UCSD-AML1 (cell line): Measurements from ENCODE around the gene YKT6.
A peak's percentile ranks its signal among the peaks of the same experiment; 100 is the strongest.

Experiments
- DNase-seq: peaks from one replicate; lab custom pipeline; 2025; ENCODE audit not compliant: unreplicated experiment; lab: John Stamatoyannopoulos, UW

Gene YKT6

DNA sequence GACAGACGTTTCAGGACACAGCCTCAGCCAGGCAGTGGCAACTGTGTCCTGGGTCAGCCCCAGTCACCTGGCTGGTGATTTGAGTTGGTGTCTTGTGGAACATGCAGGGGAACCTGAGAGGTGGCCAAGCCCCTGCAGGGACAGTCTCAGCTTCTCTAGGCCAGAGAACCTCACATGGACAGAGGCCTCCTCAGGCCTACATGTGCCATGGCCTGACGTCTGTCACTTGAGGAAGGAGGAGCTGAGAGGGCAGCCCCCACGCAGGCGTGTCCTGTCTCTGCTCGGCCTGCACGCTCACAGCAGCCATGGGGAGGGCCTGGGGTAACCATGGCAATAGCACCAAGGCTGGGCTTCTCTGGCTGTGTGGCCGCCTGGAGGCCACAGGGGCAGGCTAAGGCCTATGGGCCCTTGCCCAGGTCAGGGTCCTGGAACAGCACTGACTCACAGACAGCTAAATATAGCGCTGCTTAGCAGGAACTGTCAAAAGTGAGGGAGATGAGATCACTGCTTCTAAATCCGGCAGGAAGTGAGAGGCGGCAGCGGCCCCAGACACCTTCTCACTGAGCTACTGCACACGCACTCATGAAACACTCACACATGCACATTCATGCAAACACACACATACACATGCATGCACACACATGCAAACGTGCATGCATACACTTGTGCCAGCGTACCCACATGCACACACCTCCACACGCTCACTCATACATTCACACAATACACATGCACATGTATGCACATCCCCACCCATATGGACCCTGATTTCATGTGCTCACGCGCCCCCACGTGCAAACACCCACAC, 57.0 kb downstream of the YKT6 start:
- DNase-seq: peak; percentile 72

DNA sequence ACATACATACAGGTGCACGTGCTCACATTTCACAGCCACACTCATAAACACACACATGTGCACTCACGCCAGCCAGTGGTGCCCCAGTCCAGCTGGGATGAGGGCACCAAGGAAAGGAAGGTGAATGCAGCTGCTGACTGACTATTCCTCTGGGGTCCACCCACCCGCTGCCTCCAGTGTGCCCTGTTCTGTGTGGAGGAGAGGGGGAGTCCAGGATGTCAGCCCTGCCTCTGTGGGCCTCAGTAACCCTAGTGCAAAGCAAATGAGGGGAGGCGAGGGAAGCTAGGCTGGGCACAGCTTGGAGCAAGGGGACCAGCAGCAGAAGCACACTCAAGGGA, 57.6 kb downstream of the YKT6 start:
- no peak for DNase-seq

DNA sequence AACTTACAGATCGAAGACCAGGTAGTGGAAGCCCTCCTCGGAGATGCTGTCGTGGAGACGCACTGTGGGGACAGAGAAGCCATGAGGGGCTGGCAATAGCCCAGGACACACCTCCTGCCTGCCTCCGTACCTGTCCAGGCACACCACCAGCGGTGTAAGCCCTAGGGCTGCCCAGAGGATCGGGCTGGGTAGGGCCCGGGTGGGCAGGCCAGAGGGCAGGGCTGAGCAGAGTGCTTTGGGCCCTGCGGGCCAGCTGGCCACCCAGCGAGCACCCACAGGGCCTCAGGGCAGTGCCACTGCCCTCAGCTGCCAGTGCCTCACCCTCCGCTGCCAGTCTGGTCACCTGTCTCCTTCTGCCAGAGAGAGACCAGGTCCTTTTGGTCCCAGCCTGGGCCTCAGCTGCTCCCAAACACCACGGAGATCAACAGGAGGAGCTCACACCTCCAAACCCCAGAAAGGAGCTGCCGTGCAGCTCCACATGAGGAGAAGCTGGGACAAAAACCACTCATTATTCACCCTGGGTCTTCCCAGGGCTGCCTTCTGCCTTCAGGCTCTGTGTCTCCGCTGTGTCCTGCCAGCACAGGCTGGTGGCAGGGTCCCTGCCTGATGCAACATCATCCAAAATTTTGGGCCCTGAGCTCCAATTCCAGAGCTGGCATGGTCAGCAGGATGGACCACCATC, 58.2 kb downstream of the YKT6 start:
- DNase-seq: no peak

DNA sequence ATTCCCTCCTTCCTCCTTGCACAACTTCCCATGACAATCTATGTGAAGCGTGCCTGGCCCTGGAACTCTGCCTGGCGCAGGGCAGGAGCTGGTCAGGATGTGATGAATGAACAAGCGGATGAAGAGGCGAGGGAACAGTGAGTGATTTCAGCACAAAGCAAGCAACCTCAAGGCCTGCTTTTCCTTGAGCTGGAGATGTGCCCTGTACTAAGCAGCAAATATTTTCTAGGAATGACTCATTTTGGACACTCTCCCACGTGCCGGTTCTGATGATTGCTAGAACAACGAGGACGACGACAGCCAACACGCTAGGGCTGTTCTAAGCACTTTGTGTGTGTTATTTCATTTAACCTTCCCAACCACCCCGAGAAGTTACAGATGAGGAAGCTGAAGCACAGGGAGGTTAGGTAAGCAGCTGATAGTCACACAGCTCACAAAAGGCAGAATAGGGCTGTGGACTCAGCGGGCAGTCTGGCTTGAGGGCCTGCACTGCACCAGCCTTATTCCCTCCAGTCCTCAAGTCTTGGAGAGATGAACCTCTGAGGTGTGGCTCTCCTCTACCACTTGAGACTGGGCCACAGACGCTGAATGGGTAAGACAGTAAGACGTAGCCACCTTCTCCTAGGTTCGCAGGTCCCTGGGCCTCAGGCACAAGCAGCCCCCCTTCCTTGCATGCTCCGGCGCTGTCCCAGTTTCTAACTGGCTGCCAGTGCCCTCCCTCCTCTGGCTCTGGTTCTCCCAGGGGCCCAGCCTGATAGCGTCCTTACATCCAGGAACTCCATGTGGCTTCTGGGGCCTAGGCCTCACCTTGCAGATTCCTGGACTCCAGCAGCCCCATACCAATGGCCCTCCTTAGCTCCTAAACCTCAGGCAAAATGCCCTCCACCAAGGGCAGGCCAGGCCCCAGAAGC, 59.0 kb downstream of the YKT6 start:
- DNase-seq: no peak

DNA sequence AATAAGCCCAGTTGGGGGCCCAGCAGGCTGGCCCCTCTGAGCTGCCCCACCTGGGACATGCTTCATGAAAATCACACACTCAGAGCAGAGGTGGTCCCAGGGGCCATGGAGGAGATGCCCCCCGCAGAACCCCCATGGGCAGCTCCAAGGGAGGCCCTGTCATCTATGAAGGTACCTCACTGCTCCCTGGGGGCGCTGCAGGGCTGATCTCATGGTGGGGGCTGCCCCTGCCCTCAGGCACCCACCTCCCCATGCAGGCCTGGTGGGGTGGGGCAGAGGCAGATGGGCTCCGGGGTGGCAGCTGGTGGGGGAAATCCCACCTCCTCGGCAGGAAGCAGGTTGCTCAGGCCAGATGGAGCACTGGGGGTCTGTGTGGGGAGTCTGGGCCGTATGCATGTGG, 60.5 kb downstream of the YKT6 start:
- DNase-seq: no peak

DNA sequence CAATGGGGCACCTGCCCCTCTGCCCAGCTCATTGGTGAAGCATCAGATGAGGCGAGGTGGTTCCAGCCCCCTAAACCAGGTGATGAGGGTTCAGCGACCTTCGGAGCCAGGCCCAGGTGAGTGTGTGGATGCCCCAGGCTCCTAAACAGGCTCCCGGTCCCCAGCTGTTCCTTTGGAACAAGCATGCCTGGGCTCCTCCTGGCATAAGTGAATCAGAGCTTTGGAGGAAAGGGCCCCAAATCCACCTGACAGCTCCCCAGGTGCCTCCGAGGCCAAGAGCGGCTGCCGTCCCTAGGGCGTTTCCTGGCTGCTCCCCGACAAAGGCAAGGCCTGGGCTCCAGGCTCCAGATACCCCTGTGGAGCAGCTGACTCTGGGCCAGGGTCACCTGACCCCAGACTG, 61.3 kb downstream of the YKT6 start:
- no peak for DNase-seq

DNA sequence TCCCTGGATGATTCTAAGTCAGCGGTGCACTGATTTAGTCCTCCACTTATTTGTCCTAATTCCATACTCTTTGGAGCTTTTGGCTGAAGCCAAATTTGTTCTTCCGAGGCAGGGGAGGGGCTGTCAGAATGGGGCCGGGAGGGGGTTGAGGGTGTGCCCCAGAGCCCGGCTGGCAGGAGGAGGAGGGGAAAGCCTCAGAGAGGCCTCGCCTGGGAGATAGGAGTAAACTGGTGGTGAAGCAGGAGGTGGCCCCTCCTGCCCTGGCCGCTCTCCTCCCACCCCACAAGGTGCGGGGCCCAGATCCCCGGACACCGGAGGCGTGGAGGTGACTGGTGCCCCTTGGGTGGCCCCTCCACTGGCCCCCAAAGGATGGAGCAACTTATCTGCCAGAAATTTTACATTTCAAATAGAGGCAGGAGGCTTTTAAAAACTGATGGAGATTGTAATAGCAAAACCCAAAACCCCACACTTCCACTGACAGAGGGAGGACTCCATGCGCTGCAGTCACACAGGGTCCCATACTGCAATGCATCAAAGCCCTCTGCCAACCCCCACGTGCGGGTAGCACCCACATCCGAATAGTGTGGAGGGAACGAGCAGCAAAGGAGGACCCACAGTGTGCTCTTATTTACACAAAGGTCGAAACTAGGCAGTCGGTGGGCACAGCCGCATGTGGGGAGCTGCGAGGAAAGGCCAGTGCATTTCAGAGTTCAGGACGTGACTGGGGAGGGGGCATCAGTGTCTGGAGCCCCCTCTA, 62.7 kb downstream of the YKT6 start:
- DNase-seq: no peak
